DMS114 treated with DMSO at 0.1 percent for 48 hours (cell line): ENCODE measurements around the gene MYO18A.
"Not testable (repeated sequence)": the region's sequence is repeated elsewhere in the genome, so short reads cannot be mapped to it uniquely, and the experiment has no call there.

Source experiments
- DNase-seq: peaks from one replicate; lab custom pipeline; 2025; ENCODE audit not compliant: unreplicated experiment; lab: John Stamatoyannopoulos, UW

MYO18A gene

DNA sequence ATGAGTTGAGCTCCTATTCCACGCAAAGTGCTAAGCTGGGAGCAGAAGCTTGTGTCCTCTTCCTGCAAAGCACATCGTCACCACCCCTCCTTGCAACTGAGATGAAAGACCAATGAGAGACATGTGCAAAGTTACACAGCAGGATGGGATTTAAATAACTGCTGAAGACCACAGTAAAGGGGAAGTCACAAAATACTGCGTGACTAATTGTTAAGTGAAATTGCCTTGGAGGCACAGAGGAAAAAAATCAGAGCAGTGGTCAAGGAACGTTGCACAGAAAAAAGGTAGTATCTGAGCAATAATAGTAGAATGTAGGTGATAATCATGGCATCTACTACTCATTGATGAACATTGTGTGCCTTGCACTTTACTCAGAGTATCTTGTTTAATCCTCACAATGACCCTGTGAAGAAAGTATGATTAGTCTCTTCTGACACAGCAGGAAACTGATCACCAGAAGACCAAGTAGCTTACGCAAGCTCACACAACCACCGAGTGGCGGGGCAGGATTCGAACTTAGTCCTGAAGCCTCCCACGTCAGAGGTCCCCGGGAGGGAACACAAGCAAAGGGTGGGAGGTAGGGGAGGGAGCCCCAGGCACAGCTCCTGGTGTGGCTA, 15.4 kb upstream of the MYO18A start:
- no peak for DNase-seq

DNA sequence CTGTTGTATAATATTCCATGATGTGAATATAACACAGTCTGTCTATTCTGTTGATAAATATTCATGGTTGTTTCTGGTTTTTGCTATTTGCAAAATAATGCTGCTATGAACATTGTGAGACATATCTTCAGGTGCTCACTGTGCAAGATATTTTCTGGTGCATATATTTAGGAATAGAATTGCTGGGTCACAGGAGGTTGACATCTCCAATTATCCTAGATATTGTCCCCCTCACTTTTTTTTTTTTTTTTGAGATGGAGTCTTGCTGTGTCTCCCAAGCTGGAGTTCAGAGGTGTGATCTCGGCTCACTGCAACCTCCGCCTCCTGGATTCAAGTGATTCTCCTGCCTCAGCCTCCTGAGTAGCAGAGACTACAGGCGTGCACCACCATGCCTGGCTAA, 14.5 kb upstream of the MYO18A start:
- DNase-seq: no peak

- DNase-seq: no peak
Observed at GRCh38 chr17:29193146-29193545, 12.9 kb upstream of the MYO18A start.

DNA sequence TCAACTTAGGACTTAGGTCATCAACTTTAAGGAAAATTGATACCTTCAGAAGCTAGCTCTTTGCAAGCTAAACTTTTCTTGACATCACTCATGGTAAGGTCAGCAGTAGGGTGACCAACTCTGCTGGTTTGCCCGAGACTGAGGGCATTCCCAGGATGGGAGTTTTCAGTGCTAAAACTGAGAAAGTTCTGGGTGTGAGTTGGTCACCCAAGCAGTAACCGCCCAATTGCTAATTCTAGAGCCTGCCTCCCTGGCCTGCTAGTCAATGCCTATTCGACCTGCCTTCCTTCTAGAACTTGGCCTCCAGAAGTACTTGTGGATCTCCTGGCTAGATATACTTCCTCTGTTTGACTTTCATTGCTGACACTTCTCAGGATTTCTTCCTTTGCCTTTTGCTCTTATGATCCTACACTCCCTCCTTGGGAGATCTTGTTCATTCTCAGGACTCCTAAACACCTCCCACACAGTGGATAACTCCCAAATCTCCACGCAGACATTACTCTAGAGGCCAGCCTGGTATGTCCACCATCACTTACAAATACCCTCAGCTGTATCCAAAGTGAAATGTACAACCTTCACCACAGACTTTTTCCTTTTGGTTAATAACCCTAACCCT, 10.5 kb upstream of the MYO18A start:
- no peak for DNase-seq

DNA sequence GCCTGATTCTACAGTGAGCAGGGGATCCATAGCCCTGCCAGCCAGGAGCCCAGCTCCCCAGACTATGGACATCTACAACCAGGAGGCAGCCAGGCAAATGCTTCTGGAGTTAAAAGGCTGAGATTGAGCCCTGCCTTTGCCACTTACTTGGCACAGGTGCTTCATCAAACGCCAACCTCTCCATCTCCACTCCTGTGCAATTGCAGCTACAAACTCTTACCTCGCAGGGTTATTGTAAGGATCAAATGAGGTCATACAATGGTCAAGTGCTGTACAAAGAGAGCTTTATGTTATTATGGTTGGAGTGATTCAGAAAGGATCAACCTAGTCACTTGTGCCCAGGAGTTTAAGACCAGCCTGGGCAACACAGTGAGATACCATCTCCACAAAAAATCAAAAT, 9.8 kb upstream of the MYO18A start:
- DNase-seq: no peak

- DNase-seq: no peak
Observed at GRCh38 chr17:29189355-29189754, 9.2 kb upstream of the MYO18A start.

- no peak for DNase-seq
Observed at GRCh38 chr17:29181226-29181625, 1.0 kb upstream of the MYO18A start.

- DNase-seq: no peak
Observed at GRCh38 chr17:29180788-29181160, 576 bp upstream of the MYO18A start.

DNA sequence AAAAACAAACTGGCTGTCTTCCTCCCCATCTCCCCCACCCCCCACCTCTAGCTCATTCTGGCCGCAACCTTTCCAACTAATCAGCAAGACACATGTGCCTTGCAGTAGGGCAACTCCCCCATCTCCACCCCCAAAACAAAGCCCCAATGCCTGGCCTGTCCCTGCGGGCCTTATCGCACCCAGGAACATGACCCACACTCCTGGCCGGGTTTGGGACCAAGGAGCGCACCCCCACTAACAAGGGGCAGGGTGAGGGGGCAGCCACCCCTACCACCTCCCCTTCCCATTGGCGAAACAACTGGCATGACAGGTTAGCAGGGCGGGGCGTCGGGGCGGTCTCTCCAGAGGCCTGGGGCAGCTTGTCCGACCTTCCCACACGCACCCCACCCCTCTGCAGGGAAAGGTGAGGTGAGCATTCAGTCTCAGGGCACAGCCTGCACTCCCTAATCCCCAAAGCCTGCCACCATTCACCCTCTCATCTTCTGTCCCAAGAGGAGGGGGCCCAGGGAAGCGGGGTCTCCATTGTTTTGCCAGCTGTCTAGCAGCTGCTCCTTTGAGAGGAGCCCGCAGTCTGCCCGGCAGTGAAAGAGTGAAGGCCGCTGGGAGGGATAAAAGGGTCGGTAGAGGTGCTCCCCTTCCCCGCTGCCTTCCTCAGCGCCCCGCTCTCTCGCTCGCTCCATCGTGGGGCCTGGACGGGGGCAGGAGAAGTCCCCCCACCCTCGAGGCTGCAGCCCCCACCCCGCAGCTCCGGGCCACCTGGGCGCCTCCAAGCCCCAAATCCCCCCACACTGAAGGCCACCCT, 765 bp downstream of the MYO18A start:
- DNase-seq: no peak

DNA sequence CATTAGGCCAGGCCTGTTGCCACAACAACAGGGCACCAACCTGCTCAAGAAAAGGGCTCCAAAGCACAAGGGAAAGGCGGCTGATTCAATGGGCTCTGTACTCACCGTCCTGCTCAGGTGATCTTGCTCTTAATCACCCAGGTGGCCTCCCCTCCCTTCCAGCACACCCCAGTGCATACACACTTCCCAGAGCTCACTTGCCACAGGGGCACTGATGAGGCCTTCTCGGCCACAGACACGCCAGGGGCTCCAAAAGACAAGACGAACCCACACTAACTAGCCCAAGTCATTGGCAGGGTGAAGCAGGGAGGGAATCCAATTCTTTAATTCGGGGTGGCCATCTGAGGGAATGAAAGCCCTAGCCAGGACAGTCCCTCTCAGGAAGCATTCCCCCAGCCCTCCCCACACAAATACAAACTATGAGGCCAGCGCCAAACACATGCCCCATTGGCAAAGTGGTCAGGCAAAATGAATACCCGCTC, 1.4 kb downstream of the MYO18A start:
- DNase-seq: no peak

DNA sequence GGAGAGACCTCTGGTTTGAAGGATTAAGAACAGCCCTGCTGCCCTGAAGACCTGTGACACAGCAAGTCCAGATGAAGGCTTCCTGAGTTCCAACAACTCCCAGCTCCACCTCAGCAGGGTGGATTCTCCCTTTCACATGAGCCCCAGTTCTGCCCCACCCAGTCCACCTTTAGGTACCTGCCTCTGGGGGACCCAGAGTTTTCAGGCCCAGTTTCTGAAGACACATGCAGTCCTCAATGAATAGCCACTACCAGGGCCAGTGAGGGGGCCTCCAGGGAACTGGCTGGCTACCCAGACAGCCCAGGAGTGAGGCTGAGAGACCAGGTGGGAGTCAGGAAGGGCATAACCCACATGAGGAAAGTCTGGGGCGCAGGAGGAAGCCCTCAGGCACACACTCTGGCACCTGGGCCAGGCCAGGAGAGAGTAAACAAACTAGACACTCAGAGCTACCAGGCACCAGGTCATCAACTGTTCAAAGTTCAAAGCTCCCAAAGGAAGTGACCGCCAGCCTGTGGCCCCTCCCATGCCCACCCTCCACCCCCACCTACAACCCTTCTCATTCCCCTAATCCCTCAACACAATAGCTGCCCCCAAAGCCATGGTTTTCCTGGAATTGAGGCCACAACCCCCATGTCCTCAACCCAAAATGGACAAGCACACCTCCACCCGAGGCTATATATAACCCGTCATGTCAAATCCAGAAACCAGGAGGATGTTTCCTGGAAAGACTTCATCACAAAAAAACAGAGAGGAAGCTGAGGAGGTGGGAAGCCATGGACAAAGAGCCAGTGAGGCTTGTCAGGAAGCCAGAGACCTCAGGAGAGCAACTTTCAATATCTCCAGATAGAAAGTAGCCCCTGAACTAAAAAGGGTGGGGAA, 2.1 kb downstream of the MYO18A start:
- no peak for DNase-seq

DNA sequence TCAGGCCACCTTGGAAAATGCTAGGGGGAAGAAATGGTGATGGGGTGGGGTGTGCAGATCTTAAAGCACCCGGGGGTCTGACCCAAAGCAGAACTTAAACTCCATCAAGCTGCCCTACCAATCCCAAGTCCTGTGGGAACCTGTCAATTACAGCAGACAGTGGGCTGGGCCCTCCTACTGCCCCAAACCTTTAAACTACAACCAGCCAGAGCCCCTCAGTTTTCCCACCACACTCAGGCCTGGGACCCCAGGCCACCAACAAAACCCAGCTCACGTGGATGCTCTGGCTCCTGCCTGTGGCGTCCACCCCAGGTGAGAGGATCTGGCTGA, 2.7 kb downstream of the MYO18A start:
- no peak for DNase-seq

- no peak for DNase-seq
Observed at GRCh38 chr17:29176558-29177351, 3.4 kb downstream of the MYO18A start.

- DNase-seq: no peak
Observed at GRCh38 chr17:29175349-29175748, 4.8 kb downstream of the MYO18A start.

DNA sequence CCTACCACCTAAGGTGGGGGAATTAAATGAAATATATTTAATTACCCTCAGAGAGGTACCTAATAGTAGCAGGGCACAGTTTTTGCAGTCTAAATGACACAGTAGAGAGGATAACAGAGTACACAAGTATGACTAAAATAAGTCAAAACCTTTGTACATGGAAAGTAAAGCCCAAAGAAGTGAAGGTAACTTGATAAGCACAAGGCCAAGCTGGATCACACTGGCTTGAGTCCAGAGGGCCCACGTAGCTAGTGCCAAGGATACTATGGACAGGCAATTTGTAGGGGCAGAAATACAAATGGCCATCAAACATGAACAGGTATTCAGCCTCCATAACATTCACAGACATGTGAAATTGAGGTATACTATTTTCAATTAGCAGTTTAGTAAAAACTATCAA, 7.6 kb downstream of the MYO18A start:
- DNase-seq: no peak

DNA sequence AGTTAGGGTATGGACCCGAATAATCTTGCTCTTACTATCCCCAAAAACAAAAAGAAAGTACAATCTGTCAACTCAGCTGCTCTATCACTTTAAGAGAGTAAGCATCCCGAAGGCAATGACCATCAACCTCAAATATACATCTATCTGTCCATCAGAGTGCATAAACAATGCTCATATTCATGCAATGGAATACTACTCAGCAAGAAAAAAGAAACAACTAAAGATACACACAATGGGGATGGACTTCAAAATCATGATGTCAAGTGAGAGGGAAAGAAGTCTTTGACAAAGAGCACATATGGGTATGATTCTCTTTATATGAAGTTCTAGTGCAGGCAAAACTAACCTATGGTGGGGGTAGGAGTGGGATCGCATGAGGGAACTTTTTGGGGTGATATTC, 9.5 kb downstream of the MYO18A start:
- no peak for DNase-seq

DNA sequence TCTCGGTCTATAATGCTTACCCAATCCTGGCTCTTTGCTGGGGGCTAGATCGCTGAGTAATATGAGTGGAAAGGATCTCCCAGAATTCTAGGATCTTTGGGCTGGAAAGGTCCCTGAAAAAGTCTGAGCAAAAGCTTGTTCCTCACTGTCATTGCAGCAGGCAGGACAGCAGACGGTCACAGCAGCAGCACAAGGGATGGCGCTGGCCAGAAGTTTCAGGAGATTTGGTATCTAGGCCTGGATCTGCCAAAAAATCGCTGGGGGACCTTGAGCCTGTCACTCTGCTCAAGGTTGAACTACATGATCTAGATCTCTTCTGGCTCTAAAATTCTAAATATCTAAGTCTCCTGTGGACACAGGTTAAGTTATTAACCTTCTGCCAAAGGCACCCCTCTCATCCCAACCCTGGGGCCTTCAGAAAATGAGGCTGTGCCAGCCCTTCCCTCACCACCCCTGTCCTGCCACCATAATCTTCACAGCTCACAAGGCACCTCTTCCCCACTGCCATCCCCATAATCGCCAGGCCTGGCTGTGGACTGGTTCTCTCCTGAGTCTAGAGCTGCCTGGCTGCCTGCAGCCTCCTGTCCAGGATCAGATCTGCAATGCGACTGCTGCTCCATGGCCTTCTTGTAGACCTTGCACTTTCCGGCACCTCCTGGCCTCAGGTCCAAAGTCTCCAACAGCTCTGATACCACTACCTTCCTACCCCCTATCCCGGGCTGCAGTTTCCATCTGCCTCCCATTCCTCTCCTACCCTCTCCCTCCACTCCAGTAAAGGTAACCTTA, 10.2 kb downstream of the MYO18A start:
- no peak for DNase-seq

GRCh38 chr17:29168759-29169126, 11.5 kb downstream of the MYO18A start:
- DNase-seq: not testable (repeated sequence)

- DNase-seq: no peak
Observed at GRCh38 chr17:29168079-29168758, 12.0 kb downstream of the MYO18A start.
